Activated T-cell treated with anti-CD3 and anti-CD28 coated beads, Interleukin-2, amount 50 U/mL, for 48 hours (primary cell): ENCODE data around the gene TTLL7.
A peak's percentile ranks its signal among the peaks of the same experiment; 100 is the strongest.
"Not testable (repeated sequence)": the region's sequence is repeated elsewhere in the genome, so short reads cannot be mapped to it uniquely, and the experiment has no call there.

Source experiments
- DNase-seq, 2 experiments: peaks; one replicate each; pipeline ENCODE4 v3.0.0-alpha.2; 2020

Gene TTLL7

GRCh38 chr1:83927701-83928100 is 71.2 kb downstream of the TTLL7 start:
- DNase-seq, result no peak

- DNase-seq, result no peak
These were observed 71.9 kb downstream of the TTLL7 start for GRCh38 chr1:83927061-83927460.

GRCh38 chr1:83923553-83923952 is 75.4 kb downstream of the TTLL7 start:
- no peak for DNase-seq

- no peak for DNase-seq
These were observed 76.5 kb downstream of the TTLL7 start for GRCh38 chr1:83922431-83922830.

GRCh38 chr1:83920320-83920719 is 78.6 kb downstream of the TTLL7 start:
- DNase-seq, result no peak

GRCh38 chr1:83919872-83920271 is 79.1 kb downstream of the TTLL7 start:
- DNase-seq, result no peak

- no peak for DNase-seq
These were observed 80.1 kb downstream of the TTLL7 start for GRCh38 chr1:83918688-83919285.

- no peak for DNase-seq
These were observed 81.0 kb downstream of the TTLL7 start for GRCh38 chr1:83917959-83918358.

GRCh38 chr1:83916094-83916493 is 82.8 kb downstream of the TTLL7 start:
- not testable (repeated sequence) for DNase-seq

GRCh38 chr1:83912876-83913275 is 86.1 kb downstream of the TTLL7 start:
- DNase-seq, result no peak

GRCh38 chr1:83910461-83910860 is 88.5 kb downstream of the TTLL7 start:
- no peak for DNase-seq

- DNase-seq, result no peak
These were observed 89.2 kb downstream of the TTLL7 start for GRCh38 chr1:83909687-83910086.

GRCh38 chr1:83905315-83905907 is 93.5 kb downstream of the TTLL7 start:
- DNase-seq, result no peak

- no peak for DNase-seq
These were observed 97.3 kb downstream of the TTLL7 start for GRCh38 chr1:83901547-83902155.

- DNase-seq, result no peak
These were observed 98.4 kb downstream of the TTLL7 start for GRCh38 chr1:83900524-83900923.

GRCh38 chr1:83897516-83897915 is 101.4 kb downstream of the TTLL7 start:
- DNase-seq, result no peak

- no peak for DNase-seq
These were observed 102.6 kb downstream of the TTLL7 start for GRCh38 chr1:83896299-83896698.

- DNase-seq, result no peak
These were observed 109.2 kb downstream of the TTLL7 start for GRCh38 chr1:83889707-83890106.

- DNase-seq, result no peak
These were observed 111.4 kb downstream of the TTLL7 start for GRCh38 chr1:83887483-83887882.

- DNase-seq, result no peak
These were observed 115.0 kb downstream of the TTLL7 start for GRCh38 chr1:83883979-83884378.

- no peak for DNase-seq
These were observed 116.0 kb downstream of the TTLL7 start for GRCh38 chr1:83882906-83883305.

- DNase-seq, result no peak
These were observed 126.4 kb downstream of the TTLL7 start for GRCh38 chr1:83872515-83872914.

GRCh38 chr1:83864991-83865390 is 133.9 kb downstream of the TTLL7 start:
- DNase-seq, result no peak

- peak; percentile 85 to 87 for DNase-seq
These were observed 138.3 kb downstream of the TTLL7 start for GRCh38 chr1:83860490-83861221.
